ENCODE data around the gene POPDC3. TPM values are rescaled to one million over a fixed set of nuclear protein-coding genes. Genes with fewer than 3 reads are reported as not detected.

POPDC3 gene
- total and polyA plus RNA-seq, 2 of the 13 experiments (the other 11 are each of a cell fraction or from before 2014, with no cell fraction given), result 0.18 to 0.20 TPM

DNA sequence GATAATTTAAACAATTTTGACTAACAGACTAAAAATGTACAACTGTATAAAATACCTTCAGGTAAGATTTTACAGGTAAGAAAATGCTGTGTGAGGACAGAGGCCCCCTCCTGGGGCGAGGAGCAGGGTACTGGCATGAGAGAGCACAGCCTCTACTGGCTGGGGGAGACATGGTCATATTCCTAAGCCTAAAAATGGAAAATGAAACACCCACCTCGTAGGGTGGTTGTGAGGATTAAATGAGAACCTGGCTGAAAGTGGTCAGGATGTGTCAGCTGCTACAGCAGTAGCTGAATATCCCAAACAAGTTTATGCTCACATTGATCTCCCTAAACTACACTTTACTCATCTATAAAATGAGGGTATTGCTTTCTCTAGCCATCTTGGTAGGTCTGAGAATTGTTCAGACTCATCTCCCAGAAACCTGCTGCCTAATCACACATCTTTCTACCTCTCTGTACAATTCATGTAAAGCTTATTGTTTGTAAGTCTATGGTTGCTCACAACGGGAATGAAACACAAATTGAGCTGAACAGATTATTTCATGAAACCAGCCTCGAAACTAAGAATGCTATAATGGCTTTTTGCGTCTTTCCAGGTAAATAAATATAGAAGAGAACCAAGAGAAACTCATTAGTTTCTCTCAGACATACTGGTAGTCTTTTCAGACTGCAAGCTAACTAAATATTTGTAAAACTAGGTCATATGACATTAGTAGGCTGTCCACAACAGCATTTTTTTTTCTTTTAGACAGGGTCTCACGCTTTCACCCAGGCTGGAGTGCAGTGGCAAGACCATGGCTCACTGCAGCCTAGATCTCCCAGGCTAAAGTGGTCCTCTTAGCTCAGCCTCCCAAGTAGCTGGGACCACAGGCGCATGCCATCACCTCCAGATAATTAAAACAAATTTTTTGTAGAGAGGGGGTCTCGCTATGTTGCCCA, 69.6 kb downstream of the POPDC3 start:
- WGBS (ENCODE audit: low lambda C conversion rate), result 51% methylated on average over 8 of the region's 8 CpGs

More for the DNA sequence above, 69.6 kb downstream of the POPDC3 start:
- Histone ChIP-seq H2AFZ (ENCODE audit: low read length) (no peak overlapping the region), H3K9ac (ENCODE audit: insufficient read depth, low read depth, low read length) (no peak overlapping the region), H3K36me3 (replicated peaks in 1 of 2; ENCODE audit: control insufficient read depth in 1 of 2, insufficient read depth in 2 of 2, low read length in 2 of 2) (no peaks in the 10 kb centered on the region), H3K4me2 (ENCODE audit: low read depth, low read length) (no peak overlapping the region), H3K27me3 (ENCODE audit: control insufficient read depth in 1 of 2, insufficient read depth in 2 of 2, low read length in 2 of 2) (no peaks in the 10 kb centered on the region), H3K4me3 (replicated peaks in 1 of 3; ENCODE audit: insufficient read depth in 1 of 3, low read depth in 2 of 3, low read length in 3 of 3) (no peak overlapping the region), H3K9me3 (ENCODE audit: low read length) (no peaks in the 10 kb centered on the region), H3K79me2 (ENCODE audit: insufficient read depth, low read length) (no peaks in the 10 kb centered on the region), H3K4me1 (ENCODE audit: insufficient read depth, low read length) (peaks cover 8% of the 10 kb centered on the region), H4K20me1 (ENCODE audit: insufficient read depth, low read length) (no peaks in the 10 kb centered on the region), H3K27ac (ENCODE audit: extremely low read length, insufficient read depth, low read length) (no peak overlapping the region)
- DNase-seq (ENCODE audit: low spot score), result no peak
- ChIA-PET POLR2A (no interaction called here), CTCF (ENCODE audit: low intra/inter-chr PET ratio, low total read pairs) (no interaction called here)
- ATAC-seq, result no peak
- no peak for TF ChIP-seq HOXA7 (CRISPR knock-in tag; IDR thresholded peaks at IDR 0.05)
- TF ChIP-seq, protein P1, sequence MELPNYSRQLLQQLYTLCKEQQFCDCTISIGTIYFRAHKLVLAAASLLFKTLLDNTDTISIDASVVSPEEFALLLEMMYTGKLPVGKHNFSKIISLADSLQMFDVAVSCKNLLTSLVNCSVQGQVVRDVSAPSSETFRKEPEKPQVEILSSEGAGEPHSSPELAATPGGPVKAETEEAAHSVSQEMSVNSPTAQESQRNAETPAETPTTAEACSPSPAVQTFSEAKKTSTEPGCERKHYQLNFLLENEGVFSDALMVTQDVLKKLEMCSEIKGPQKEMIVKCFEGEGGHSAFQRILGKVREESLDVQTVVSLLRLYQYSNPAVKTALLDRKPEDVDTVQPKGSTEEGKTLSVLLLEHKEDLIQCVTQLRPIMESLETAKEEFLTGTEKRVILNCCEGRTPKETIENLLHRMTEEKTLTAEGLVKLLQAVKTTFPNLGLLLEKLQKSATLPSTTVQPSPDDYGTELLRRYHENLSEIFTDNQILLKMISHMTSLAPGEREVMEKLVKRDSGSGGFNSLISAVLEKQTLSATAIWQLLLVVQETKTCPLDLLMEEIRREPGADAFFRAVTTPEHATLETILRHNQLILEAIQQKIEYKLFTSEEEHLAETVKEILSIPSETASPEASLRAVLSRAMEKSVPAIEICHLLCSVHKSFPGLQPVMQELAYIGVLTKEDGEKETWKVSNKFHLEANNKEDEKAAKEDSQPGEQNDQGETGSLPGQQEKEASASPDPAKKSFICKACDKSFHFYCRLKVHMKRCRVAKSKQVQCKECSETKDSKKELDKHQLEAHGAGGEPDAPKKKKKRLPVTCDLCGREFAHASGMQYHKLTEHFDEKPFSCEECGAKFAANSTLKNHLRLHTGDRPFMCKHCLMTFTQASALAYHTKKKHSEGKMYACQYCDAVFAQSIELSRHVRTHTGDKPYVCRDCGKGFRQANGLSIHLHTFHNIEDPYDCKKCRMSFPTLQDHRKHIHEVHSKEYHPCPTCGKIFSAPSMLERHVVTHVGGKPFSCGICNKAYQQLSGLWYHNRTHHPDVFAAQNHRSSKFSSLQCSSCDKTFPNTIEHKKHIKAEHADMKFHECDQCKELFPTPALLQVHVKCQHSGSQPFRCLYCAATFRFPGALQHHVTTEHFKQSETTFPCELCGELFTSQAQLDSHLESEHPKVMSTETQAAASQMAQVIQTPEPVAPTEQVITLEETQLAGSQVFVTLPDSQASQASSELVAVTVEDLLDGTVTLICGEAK (IDR thresholded peaks at IDR 0.05), result no peak
- TF ChIP-seq, protein P1 (CRISPR knock-in tag; IDR thresholded peaks at IDR 0.05), result no peak
- no peak for TF ChIP-seq MLLT10 (CRISPR knock-in tag; IDR thresholded peaks at IDR 0.05)
- no peak for TF ChIP-seq ZNF609 (CRISPR knock-in tag; IDR thresholded peaks at IDR 0.05; ENCODE audit: borderline replicate concordance)
- no peak for TF ChIP-seq NCOR1 (IDR thresholded peaks at IDR 0.05; ENCODE audit: borderline replicate concordance, low read length)
- intact Hi-C loops (cut with micrococcal nuclease; ENCODE audit: unreplicated experiment) (no loop called here), in situ Hi-C loops (cut with HindIII; ENCODE audit: extremely low pct_ligation_motif_present, low pct_unique_long_range_greater_than_20kb) (no loop called here)
- FAIRE-seq, result no peak
- BruUV-seq (replicated peaks), result no TSS peak
